Measurements from ENCODE around the gene ASAP3.

- TF ChIP-seq CEBPB (IDR thresholded peaks at IDR 0.05; ENCODE audit: low read depth, low read length) (no peak), CTCF (conservative IDR thresholded peaks at IDR 0.05; ENCODE audit: low read depth, low read length) (no peak), POLR2A (IDR thresholded peaks at IDR 0.05; ENCODE audit: low read depth, low read length) (no peak), FOS (IDR thresholded peaks at IDR 0.05; ENCODE audit: low read depth, low read length) (no peak)
These were observed 84.8 kb downstream of the ASAP3 start for GRCh38 chr1:23399229-23399628.
